GM21619 (cell line): Measurements from ENCODE around the gene NOC4L.
A peak's percentile ranks its signal among the peaks of the same experiment; 100 is the strongest.
"Not testable (repeated sequence)": the region's sequence is repeated elsewhere in the genome, so short reads cannot be mapped to it uniquely, and the experiment has no call there.

Source experiments
- ATAC-seq: cut with Tn5 transposase; IDR thresholded peaks from one replicate; pipeline ENCODE4 v1.9.1; 2021; ENCODE audit not compliant: unreplicated experiment

The NOC4L gene

GRCh38 chr12:132180648-132181546 lies 36.6 kb downstream of the NOC4L start:
- no peak for ATAC-seq

- ATAC-seq = no peak
Measured at GRCh38 chr12:132181570-132182200, 37.4 kb downstream of the NOC4L start.

- no peak for ATAC-seq
Measured at GRCh38 chr12:132182206-132182710, 38.0 kb downstream of the NOC4L start.

- no peak for ATAC-seq
Measured at GRCh38 chr12:132182711-132183365, 38.6 kb downstream of the NOC4L start.

GRCh38 chr12:132185705-132186104 lies 41.4 kb downstream of the NOC4L start:
- no peak for ATAC-seq

- ATAC-seq = no peak
Measured at GRCh38 chr12:132186208-132186856, 42.1 kb downstream of the NOC4L start.

GRCh38 chr12:132186857-132187620 lies 42.8 kb downstream of the NOC4L start:
- ATAC-seq = no peak

- no peak for ATAC-seq
Measured at GRCh38 chr12:132187646-132188450, 43.6 kb downstream of the NOC4L start.

GRCh38 chr12:132188451-132188901 lies 44.2 kb downstream of the NOC4L start:
- ATAC-seq = no peak

GRCh38 chr12:132188916-132189325 lies 44.7 kb downstream of the NOC4L start:
- no peak for ATAC-seq

- peak; percentile 95 for ATAC-seq
Measured at GRCh38 chr12:132189378-132190011, 45.2 kb downstream of the NOC4L start.

GRCh38 chr12:132190012-132190755 lies 45.9 kb downstream of the NOC4L start:
- peak; percentile 12 for ATAC-seq

- no peak for ATAC-seq
Measured at GRCh38 chr12:132190834-132191500, 46.7 kb downstream of the NOC4L start.

- no peak for ATAC-seq
Measured at GRCh38 chr12:132191715-132192553, 47.7 kb downstream of the NOC4L start.

GRCh38 chr12:132194056-132194455 lies 49.8 kb downstream of the NOC4L start:
- ATAC-seq = no peak

GRCh38 chr12:132194556-132194955 lies 50.3 kb downstream of the NOC4L start:
- ATAC-seq = no peak

- not testable (repeated sequence) for ATAC-seq
Measured at GRCh38 chr12:132195242-132195641, 51.0 kb downstream of the NOC4L start.
